ENCODE results near the gene KLF13. TPM values are rescaled to one million over a fixed set of nuclear protein-coding genes. Genes with fewer than 3 reads are reported as not detected.

Gene KLF13
- total RNA-seq, 3 donors from 2014 or later, result 26.3 to 52.2 (median 28.2) TPM

GRCh38 chr15:31325595-31326155, 960 bp upstream of the KLF13 start:
- TF ChIP-seq POLR2AphosphoS5 (IDR thresholded peaks at IDR 0.05) (no peak), POLR2A (IDR thresholded peaks at IDR 0.05) (no peak)
- TF ChIP-seq, protein P1, sequence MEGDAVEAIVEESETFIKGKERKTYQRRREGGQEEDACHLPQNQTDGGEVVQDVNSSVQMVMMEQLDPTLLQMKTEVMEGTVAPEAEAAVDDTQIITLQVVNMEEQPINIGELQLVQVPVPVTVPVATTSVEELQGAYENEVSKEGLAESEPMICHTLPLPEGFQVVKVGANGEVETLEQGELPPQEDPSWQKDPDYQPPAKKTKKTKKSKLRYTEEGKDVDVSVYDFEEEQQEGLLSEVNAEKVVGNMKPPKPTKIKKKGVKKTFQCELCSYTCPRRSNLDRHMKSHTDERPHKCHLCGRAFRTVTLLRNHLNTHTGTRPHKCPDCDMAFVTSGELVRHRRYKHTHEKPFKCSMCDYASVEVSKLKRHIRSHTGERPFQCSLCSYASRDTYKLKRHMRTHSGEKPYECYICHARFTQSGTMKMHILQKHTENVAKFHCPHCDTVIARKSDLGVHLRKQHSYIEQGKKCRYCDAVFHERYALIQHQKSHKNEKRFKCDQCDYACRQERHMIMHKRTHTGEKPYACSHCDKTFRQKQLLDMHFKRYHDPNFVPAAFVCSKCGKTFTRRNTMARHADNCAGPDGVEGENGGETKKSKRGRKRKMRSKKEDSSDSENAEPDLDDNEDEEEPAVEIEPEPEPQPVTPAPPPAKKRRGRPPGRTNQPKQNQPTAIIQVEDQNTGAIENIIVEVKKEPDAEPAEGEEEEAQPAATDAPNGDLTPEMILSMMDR (IDR thresholded peaks at IDR 0.05), result no peak
- peak in 1 of 2 donors; percentile 58 for DNase-seq (ENCODE audit: low spot score in 2 of 2)
- Histone ChIP-seq H3K4me1 (peaks cover 0 to 4% of the 10 kb centered on the region in 2 donors), H3K9me3 (no peaks in the 10 kb centered on the region), H3K27me3 (no peaks in the 10 kb centered on the region), H3K27ac (peak overlapping the region; percentile 98), H3K36me3 (no peaks in the 10 kb centered on the region), H3K4me3 (peak overlapping the region; percentile 70 to 87 (median 85))
- intact Hi-C loops (cut with DNase I; ENCODE audit: low total_unique reads), result loop anchor here (2.0 to 10.0 kb wide), 2 partner anchors 69 to 111 kb away; no protein-coding TSS in a partner anchor

DNA sequence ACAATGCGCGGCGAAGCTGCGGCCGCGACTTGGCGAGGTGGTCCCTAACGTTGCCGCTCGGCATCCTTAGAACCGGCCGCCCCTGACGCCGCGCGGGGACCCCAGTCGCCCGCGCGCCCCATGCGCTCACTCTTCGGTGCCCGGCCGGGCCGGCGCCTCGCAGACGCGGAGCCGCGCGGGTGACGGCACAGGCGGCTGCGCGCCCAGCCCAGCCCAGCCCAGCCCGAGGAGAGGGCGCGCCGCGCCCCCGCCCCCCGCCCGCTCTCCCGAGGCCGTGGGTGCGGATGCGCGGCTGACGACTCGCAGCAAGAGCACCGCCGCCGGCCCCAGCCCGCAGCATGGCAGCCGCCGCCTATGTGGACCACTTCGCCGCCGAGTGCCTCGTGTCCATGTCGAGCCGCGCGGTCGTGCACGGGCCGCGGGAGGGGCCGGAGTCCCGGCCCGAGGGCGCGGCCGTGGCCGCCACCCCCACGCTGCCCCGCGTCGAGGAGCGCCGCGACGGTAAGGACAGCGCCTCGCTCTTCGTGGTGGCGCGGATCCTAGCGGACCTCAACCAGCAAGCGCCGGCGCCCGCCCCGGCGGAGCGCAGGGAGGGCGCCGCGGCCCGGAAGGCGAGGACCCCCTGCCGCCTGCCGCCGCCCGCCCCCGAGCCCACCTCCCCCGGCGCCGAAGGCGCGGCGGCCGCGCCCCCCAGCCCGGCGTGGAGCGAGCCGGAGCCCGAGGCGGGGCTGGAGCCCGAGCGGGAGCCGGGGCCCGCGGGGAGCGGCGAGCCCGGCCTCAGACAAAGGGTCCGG, 437 bp downstream of the KLF13 start:
- TF ChIP-seq, protein P1 (IDR thresholded peaks at IDR 0.05), result peak in 1 of 3 donors; percentile 19
- peak in 1 of 3 donors; percentile 1 for TF ChIP-seq POLR2AphosphoS5 (IDR thresholded peaks at IDR 0.05)
- TF ChIP-seq POLR2A (IDR thresholded peaks at IDR 0.05), result no peak
- Histone ChIP-seq H3K4me3 (peak overlapping the region; percentile 70 to 87 (median 85)), H3K27me3 (no peaks in the 10 kb centered on the region), H3K36me3 (no peaks in the 10 kb centered on the region), H3K27ac (peak overlapping the region; percentile 98), H3K4me1 (peaks cover 0 to 4% of the 10 kb centered on the region in 2 donors), H3K9me3 (no peaks in the 10 kb centered on the region)
- DNase-seq (ENCODE audit: low spot score in 2 of 2), result peak in 1 of 2 donors; percentile 62
- intact Hi-C loops (cut with DNase I; ENCODE audit: low total_unique reads), result loop anchor here (2.0 to 10.0 kb wide), 2 partner anchors 68 to 112 kb away; no protein-coding TSS in a partner anchor

DNA sequence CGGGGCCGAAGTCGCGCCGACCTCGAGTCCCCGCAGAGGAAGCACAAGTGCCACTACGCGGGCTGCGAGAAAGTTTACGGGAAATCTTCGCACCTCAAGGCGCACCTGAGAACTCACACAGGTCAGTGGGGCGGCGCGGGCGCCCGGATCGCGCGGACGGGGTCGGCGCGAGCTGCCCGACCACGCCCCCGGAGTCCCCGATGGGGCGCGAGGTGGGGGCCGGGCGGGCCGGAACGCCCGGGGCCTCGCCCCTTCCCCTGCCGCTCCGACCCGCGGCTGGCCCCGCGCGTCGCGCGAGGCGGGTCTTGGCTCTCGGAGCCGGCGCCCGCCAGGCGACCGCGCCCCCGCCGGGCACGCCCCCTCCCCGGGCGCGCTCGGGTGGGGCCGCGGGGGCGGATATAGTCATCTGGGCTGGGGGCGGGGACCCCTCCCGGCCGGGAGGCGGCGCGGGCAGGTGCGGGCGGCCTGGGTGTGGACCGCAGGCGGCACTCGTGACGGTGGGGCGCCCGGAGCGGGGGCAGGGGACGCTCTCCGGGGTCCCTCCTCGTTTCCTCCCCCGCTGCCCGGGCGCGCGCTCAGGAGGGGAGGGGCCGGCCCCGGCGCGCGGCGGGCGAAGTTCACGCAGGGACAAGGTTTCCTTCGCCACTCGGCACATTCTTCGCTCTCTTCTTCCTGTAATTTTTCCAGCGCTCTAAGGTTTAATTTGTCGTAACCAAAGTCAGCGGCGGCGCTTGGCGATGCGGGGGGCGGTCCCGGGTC, 1.2 kb downstream of the KLF13 start:
- TF ChIP-seq POLR2AphosphoS5 (IDR thresholded peaks at IDR 0.05) (peak; percentile 22 to 51 (median 32)), POLR2A (IDR thresholded peaks at IDR 0.05) (no peak)
- DNase-seq (ENCODE audit: low spot score in 2 of 2), result peak in 1 of 2 donors; percentile 41
- H3K4me1 ChIP-seq, result peaks cover 0 to 4% of the 10 kb centered on the region in 2 donors

GRCh38 chr15:31328428-31328968, 1.9 kb downstream of the KLF13 start:
- no peak for DNase-seq (ENCODE audit: low spot score in 2 of 2)
- Histone ChIP-seq H3K4me3 (peak overlapping the region; percentile 70 to 87 (median 85)), H3K27me3 (no peaks in the 10 kb centered on the region), H3K27ac (peak overlapping the region; percentile 98), H3K9me3 (no peaks in the 10 kb centered on the region), H3K36me3 (no peaks in the 10 kb centered on the region), H3K4me1 (peaks cover 0 to 4% of the 10 kb centered on the region in 2 donors)
- intact Hi-C loops (cut with DNase I; ENCODE audit: low total_unique reads), result loop anchor here (10.0 kb wide), 1 partner anchor 66 kb away; no protein-coding TSS in a partner anchor
- no peak for TF ChIP-seq POLR2A (IDR thresholded peaks at IDR 0.05)

More for the DNA sequence above, 1.2 kb downstream of the KLF13 start:
- Histone ChIP-seq H3K27me3 (no peaks in the 10 kb centered on the region), H3K4me3 (peak overlapping the region; percentile 70 to 87 (median 85)), H3K9me3 (no peaks in the 10 kb centered on the region), H3K36me3 (no peaks in the 10 kb centered on the region), H3K27ac (peak overlapping the region; percentile 98)
- intact Hi-C loops (cut with DNase I; ENCODE audit: low total_unique reads), result loop anchor here (2.0 to 10.0 kb wide), 2 partner anchors 67 to 113 kb away; no protein-coding TSS in a partner anchor

DNA sequence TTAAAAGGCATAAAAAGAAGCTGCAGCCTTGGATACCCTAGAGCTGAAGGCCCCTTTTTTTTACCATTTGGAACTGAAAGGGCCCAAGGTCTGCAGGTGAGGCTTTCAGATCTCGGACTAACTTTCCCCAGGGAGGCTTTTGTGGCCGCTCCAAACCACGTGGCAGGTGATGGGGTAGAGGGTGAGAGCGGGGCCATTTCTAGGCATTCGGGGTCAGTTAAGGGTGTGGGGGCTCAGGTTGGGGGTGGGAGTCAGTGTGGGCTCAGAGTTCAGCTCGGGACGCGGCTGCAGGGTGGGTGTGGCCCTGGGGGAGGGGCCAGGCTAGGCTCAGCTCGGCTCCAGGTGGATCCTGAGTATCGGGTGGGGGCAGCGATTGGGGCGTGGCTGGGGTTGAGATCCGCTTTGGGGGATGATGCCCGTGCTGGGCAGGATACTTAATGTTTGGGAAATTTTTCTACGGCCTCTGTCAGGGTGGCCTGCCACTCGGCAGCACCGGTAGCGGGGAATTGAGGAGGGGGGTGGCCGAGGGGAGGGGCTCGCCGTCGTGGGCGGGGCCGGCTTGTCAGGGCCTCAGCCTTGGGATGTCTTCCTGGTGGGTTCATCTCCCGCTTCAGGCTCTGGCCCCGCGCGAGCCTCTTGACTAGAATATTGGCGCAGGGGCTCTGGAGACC, 2.5 kb downstream of the KLF13 start:
- Histone ChIP-seq H3K27ac (peak overlapping the region; percentile 98), H3K36me3 (no peaks in the 10 kb centered on the region), H3K9me3 (no peaks in the 10 kb centered on the region), H3K4me3 (peak overlapping the region; percentile 70 to 87 (median 85)), H3K4me1 (peaks cover 0 to 4% of the 10 kb centered on the region in 2 donors), H3K27me3 (no peaks in the 10 kb centered on the region)
- no peak for DNase-seq (ENCODE audit: low spot score in 2 of 2)
- intact Hi-C loops (cut with DNase I; ENCODE audit: low total_unique reads), result loop anchor here (10.0 kb wide), 1 partner anchor 66 kb away; no protein-coding TSS in a partner anchor
- TF ChIP-seq, protein P1 (IDR thresholded peaks at IDR 0.05), result no peak
- no peak for TF ChIP-seq POLR2A (IDR thresholded peaks at IDR 0.05)

Data from breast epithelium (tissue), 4 donors.